ENCODE measurements around the gene MAGI3. TPM values are rescaled to one million over a fixed set of nuclear protein-coding genes. Genes with fewer than 3 reads are reported as not detected.
A peak's percentile ranks its signal among the peaks of the same experiment; 100 is the strongest.
"Not testable (repeated sequence)": the region's sequence is repeated elsewhere in the genome, so short reads cannot be mapped to it uniquely, and the experiment has no call there.

The MAGI3 gene
- total RNA-seq, 1 donor from 2014 or later, result 7.3 TPM

- DNase-seq (ENCODE audit: low read depth in 2 of 2), result peak; percentile 46 to 84
Measured at GRCh38 chr1:113684153-113684541, 293.8 kb downstream of the MAGI3 start.

GRCh38 chr1:113686891-113687618 is 296.7 kb downstream of the MAGI3 start:
- no peak for DNase-seq (ENCODE audit: low read depth in 2 of 2)

GRCh38 chr1:113691184-113691583 is 300.9 kb downstream of the MAGI3 start:
- no peak for DNase-seq (ENCODE audit: low read depth in 2 of 2)

GRCh38 chr1:113692342-113692741 is 302.0 kb downstream of the MAGI3 start:
- no peak for DNase-seq (ENCODE audit: low read depth in 2 of 2)

- no peak for DNase-seq (ENCODE audit: low read depth in 2 of 2)
Measured at GRCh38 chr1:113692824-113693431, 302.6 kb downstream of the MAGI3 start.

GRCh38 chr1:113694910-113695309 is 304.6 kb downstream of the MAGI3 start:
- no peak for DNase-seq (ENCODE audit: low read depth in 2 of 2)

- no peak for DNase-seq (ENCODE audit: low read depth in 2 of 2)
Measured at GRCh38 chr1:113701429-113701828, 311.1 kb downstream of the MAGI3 start.

- DNase-seq (ENCODE audit: low read depth in 2 of 2), result no peak
Measured at GRCh38 chr1:113714606-113715269, 324.4 kb downstream of the MAGI3 start.

GRCh38 chr1:113717506-113717905 is 327.2 kb downstream of the MAGI3 start:
- DNase-seq (ENCODE audit: low read depth in 2 of 2), result not testable (repeated sequence)

- DNase-seq (ENCODE audit: low read depth in 2 of 2), result not testable (repeated sequence)
Measured at GRCh38 chr1:113718621-113719020, 328.3 kb downstream of the MAGI3 start.

GRCh38 chr1:113721010-113721409 is 330.7 kb downstream of the MAGI3 start:
- no peak for DNase-seq (ENCODE audit: low read depth in 2 of 2)

GRCh38 chr1:113732802-113733201 is 342.5 kb downstream of the MAGI3 start:
- no peak for DNase-seq (ENCODE audit: low read depth in 2 of 2)

GRCh38 chr1:113734357-113735055 is 344.2 kb downstream of the MAGI3 start:
- DNase-seq (ENCODE audit: low read depth in 2 of 2), result no peak

Measured in lung microvascular endothelial cell (primary cell).